Measurements from ENCODE around the gene SPACA4. TPM values are rescaled to one million over a fixed set of nuclear protein-coding genes. Genes with fewer than 3 reads are reported as not detected.

Gene SPACA4
- total RNA-seq, 1 experiment from 2014 or later = not detected

DNA sequence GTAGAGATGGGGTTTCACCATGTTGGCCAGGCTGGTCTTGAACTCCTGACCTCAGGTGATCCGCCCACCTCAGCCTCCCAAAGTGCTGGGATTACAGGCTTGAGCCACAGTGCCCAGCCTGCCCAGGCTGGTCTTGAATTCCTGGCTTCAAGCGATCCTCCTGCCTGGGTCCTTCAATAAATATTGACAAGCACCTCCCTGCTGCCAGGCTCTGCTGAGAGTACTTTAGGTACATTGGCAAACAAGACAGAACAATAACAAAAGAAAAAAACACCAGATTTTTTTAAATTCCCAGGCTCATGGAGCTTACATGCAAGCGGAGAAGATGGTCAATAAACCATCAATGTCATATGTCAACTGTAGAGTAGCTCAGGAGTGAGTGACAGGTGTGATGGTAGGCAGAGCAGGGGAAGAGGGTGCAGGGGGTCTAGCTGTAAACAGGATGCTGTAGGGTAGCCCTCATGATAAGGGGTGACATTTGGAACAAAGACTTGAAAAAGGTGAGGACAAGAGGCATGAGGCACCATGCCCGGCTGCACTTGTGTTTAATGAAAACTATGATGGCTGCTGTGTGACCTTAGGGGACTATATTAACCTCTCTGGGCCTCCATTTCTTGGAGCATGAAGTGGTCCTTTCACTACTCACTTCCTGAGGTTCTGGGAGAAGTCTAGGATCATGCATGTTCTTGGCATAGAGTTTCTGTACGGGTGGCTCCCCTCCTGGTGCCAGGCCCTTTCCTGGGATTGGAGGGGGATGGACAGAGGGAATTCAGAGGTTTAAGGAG lies 35.0 kb upstream of the SPACA4 start:
- H2BK20ac ChIP-seq (ENCODE audit: low read depth, low read length, poor library complexity, severe bottlenecking) = no peak overlapping the region

More for the DNA sequence above, 35.0 kb upstream of the SPACA4 start:
- Histone ChIP-seq H2BK5ac (ENCODE audit: insufficient read length, low read length) (no peak overlapping the region), H4K5ac (ENCODE audit: insufficient read length, low read depth, low read length) (no peak overlapping the region), H3K27ac (ENCODE audit: insufficient read length, low read depth, low read length) (no peak overlapping the region), H3K56ac (ENCODE audit: insufficient read length, low read depth, low read length) (no peak overlapping the region), H3K23ac (ENCODE audit: insufficient read length, low read depth, low read length) (no peak overlapping the region), H3K4me1 (ENCODE audit: insufficient read depth, low read length) (peaks cover 3% of the 10 kb centered on the region; the same call in 1 of the 2 replicates), H3K79me2 (ENCODE audit: insufficient read depth, low read length) (no peaks in the 10 kb centered on the region), H3K18ac (ENCODE audit: insufficient read length, low read depth, low read length) (no peak overlapping the region), H3K9ac (ENCODE audit: extremely low read depth, insufficient read length, low read length) (no peak overlapping the region), H4K91ac (ENCODE audit: insufficient read length, low read depth, low read length) (no peak overlapping the region), H2BK15ac (ENCODE audit: low read depth, low read length) (no peak overlapping the region), H3T11ph (ENCODE audit: low read length) (no peak overlapping the region), H3K23me2 (ENCODE audit: insufficient read length, low read depth, low read length, poor library complexity, severe bottlenecking) (peaks cover 3% of the 10 kb centered on the region), H3K9me3 (ENCODE audit: control insufficient read depth, low read depth, low read length) (no peaks in the 10 kb centered on the region), H3K14ac (ENCODE audit: insufficient read depth, low read length) (no peak overlapping the region), H2AFZ (ENCODE audit: low read length) (no peak overlapping the region), H2BK120ac (ENCODE audit: low read depth, low read length, poor library complexity, severe bottlenecking) (no peak overlapping the region), H3K4me2 (ENCODE audit: insufficient read depth, insufficient read length, low read length) (no peak overlapping the region), H2AK5ac (ENCODE audit: insufficient read length, low read length) (peak overlapping the region; percentile 73), H3K27me3 (ENCODE audit: insufficient read depth, low read length) (no peaks in the 10 kb centered on the region), H4K20me1 (ENCODE audit: control insufficient read depth, insufficient read depth, insufficient read length) (no peaks in the 10 kb centered on the region), H3K79me1 (ENCODE audit: insufficient read depth, low read depth, low read length, poor library complexity, severe bottlenecking) (no peaks in the 10 kb centered on the region), H3K4ac (ENCODE audit: low read depth, low read length) (no peak overlapping the region), H2BK12ac (ENCODE audit: insufficient read length, low read depth, low read length) (no peak overlapping the region), H4K8ac (replicated peaks; ENCODE audit: insufficient read length, low read depth, low read length) (no peak overlapping the region)
- no peaks in the 10 kb centered on the region for H3K9me3 Mint-ChIP-seq
- H3K4me1 Mint-ChIP-seq = peaks cover 26 to 32% of the 10 kb centered on the region in 2 experiments
- no peak for DNase-seq
- H3K27me3 Mint-ChIP-seq (ENCODE audit: low read depth) = peaks cover 15% of the 10 kb centered on the region
- peak overlapping the region in 1 of 2 experiments; percentile 21; a peak in 1 of 5 replicates for H3K4me3 Mint-ChIP-seq
- H3K36me3 Mint-ChIP-seq (ENCODE audit: insufficient read depth in 1 of 3, low read depth in 3 of 3) = no peaks in the 10 kb centered on the region
- WGBS (ENCODE audit: extremely low coverage, insufficient read length, low lambda C conversion rate) = no CpG with 5 or more reads among the region's 5 CpGs
- peak overlapping the region in 2 of 3 experiments; percentile 18 to 21; a peak in 1 of 7 replicates for H3K27ac Mint-ChIP-seq
- TF ChIP-seq, protein P1, sequence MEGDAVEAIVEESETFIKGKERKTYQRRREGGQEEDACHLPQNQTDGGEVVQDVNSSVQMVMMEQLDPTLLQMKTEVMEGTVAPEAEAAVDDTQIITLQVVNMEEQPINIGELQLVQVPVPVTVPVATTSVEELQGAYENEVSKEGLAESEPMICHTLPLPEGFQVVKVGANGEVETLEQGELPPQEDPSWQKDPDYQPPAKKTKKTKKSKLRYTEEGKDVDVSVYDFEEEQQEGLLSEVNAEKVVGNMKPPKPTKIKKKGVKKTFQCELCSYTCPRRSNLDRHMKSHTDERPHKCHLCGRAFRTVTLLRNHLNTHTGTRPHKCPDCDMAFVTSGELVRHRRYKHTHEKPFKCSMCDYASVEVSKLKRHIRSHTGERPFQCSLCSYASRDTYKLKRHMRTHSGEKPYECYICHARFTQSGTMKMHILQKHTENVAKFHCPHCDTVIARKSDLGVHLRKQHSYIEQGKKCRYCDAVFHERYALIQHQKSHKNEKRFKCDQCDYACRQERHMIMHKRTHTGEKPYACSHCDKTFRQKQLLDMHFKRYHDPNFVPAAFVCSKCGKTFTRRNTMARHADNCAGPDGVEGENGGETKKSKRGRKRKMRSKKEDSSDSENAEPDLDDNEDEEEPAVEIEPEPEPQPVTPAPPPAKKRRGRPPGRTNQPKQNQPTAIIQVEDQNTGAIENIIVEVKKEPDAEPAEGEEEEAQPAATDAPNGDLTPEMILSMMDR (conservative IDR thresholded peaks at IDR 0.05) = no peak
